Measurements from ENCODE around the gene DHRS9. TPM values are rescaled to one million over a fixed set of nuclear protein-coding genes. Genes with fewer than 3 reads are reported as not detected.

The DHRS9 gene
- total RNA-seq, 1 donor: 1.9 TPM

DNA sequence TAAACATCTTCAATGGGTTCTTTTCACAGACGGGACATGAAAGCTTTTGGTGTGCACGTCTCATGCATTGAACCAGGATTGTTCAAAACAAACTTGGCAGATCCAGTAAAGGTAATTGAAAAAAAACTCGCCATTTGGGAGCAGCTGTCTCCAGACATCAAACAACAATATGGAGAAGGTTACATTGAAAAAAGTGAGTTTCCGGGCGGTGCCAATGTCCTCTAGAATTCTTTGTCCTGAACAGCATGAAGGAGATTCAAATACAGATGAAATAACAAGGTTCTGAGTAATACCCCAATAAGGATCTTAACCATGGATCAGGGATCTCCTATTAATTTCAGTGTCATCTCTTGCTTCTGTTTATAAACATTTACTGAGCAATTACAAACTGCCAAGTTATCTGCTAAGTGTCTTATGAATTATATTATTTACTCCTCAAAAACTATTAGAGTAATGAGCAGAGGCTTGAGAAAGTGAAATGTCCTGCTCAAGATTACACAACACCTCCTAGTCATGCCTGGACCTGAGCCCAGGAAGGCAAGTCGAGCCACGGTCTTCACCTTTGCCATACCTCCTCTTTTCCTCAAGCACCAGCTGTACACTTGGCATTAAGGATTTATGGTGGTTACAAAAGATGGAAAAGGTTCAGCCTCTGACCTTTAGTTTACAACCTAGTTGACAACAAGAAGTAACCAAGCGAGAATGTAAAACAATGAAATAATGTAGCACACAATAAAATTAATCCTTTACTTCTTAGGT lies 22.6 kb downstream of the DHRS9 start:
- no peak for DNase-seq (ENCODE audit: low read depth in 2 of 3, low spot score in 2 of 3)

DNA sequence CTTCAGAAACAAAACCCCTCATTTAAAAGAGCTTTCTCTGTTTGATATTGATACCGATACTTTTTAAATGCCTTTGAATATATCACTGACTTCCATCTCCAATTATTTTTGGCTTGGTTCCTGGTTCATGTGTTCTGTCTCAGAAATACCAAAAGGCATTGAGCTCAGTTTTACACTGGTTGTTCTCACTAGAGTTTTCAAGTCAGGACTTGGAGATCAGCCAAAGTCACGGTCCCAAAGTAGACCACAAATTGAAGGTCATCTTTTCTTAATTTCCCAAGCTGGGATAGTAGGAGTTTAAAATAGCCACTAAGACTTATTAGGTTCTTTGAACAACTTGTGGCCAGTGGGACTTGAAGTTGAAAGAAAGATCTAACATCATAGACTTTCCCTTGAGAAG lies 24.2 kb downstream of the DHRS9 start:
- DNase-seq (ENCODE audit: low read depth in 2 of 3, low spot score in 2 of 3): no peak

DNA sequence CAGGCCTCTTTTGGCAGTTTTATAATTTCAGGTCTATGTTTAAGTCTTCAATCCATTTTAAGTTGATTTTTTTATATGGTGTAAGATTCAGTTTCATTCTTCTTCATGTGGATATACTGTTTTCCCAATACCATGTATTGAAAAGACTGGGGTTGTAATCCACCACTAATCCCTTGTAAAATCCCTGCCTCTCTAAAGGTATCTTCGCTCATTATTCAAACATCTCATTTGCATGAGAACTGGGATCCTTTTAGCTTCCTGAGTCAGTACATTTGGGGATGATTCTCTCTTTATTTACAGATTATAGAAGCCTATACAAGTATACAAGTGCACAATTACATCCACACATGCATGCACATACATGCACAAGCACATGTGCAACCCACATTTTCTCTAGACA lies 25.3 kb downstream of the DHRS9 start:
- no peak for DNase-seq (ENCODE audit: low read depth in 2 of 3, low spot score in 2 of 3)

DNA sequence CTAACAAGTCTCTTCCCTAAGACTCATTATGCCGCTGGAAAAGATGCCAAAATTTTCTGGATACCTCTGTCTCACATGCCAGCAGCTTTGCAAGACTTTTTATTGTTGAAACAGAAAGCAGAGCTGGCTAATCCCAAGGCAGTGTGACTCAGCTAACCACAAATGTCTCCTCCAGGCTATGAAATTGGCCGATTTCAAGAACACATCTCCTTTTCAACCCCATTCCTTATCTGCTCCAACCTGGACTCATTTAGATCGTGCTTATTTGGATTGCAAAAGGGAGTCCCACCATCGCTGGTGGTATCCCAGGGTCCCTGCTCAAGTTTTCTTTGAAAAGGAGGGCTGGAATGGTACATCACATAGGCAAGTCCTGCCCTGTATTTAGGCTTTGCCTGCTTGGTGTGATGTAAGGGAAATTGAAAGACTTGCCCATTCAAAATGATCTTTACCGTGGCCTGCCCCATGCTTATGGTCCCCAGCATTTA lies 26.3 kb downstream of the DHRS9 start:
- peak in 2 of 3 donors; percentile 50 to 69 for DNase-seq (ENCODE audit: low read depth in 2 of 3, low spot score in 2 of 3)

DNA sequence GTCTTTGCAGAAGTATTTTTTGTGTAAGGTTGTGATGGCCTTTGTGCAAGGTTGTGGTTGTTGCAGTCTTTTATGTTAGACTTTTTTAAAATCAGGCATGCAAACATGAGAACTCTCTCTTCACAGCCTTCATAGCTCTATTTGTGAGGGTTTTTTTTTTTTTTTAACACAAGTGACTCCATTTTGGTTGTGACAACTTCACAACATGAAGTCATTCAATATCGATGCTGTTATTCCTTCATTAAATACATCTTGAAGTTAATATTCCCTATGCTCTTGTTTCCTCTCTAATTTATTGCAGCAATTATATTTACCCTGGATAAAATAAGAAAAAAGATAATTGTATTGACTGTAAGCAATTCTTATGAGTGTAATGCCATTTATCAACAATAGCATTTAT lies 35.5 kb downstream of the DHRS9 start:
- no peak for DNase-seq (ENCODE audit: low read depth in 2 of 3, low spot score in 2 of 3)

DNA sequence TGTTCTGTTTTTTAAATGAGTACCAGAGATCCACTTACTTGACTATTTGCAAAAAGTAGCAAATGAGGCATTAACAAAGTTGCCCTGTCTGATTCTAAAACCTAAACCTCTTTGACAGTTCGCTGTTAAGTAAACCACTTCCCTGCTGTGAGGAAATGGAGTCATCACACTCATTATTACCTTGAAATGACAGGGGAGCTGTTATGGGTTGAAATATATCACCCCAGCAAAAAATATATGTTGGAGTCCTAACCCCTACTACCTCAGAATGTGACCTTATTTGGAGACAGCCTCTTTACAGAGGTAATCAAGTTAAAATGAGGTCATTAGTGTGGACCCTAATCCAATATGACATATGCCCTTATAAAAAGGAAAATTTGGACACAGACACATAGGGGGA lies 36.1 kb downstream of the DHRS9 start:
- no peak for DNase-seq (ENCODE audit: low read depth in 2 of 3, low spot score in 2 of 3)

DNA sequence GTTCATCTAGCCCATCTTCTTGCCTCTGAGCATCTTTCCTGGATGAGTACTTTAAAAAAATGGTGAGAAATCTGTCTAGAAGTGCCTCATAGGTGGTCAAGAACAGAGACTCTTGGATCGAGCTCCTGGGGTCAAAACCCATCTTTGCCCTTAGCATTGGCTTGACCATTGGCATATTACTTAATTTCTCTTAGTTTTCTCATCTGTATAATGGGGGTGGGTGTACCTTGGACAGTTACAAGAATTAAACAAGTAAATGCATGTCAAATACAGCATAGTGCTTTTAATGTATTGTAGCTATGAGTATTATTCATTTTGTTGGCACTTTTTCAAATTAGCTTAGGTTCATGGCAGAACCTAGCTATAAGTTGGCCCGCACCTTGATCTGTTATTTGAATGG lies 36.8 kb downstream of the DHRS9 start:
- DNase-seq (ENCODE audit: low read depth in 2 of 3, low spot score in 2 of 3): no peak

DNA sequence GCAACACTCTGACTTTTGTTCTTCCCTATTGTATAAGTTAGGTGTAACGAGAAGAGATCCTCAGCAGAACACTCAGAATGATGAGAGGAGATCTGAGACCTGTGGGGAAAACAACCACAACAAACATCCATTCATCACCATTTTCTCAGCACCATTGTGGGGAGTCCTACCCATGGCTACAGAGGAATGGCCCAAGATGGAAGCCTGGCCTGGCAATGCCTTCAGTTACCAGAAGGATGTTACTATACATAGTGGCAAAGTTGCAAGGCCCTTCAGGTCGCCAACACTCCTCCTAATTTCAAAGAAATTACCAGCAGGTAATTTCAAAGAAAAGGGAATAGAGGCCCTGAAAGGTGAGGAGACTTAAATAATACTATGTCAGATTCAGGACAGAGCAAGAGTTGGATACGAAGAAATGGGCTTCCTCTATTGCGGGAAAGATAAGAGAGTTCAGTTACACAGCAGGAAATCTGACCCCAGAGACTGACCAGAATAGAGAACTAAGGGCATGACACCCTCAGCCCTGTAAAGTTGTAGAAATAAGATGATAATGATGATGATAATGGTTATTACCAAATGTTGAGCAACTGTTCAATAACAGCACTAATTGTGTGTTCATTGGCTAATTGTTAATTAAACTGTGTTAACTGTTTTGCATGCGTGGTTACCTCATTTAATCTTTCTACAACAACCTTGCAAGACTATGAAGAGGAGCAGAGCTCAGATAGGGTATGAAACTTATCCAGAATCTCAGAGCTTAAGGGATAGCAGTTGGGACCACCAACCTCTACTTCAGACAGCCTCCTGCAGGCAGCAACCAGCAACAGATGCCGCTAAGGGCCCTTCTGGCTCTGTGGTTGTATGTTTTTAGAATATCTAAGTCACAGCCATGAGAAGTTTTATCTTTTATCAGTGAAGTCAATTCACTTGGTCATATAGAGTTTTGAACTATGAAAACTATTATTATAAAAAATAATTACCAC lies 37.5 kb downstream of the DHRS9 start:
- DNase-seq (ENCODE audit: low read depth in 2 of 3, low spot score in 2 of 3): no peak

DNA sequence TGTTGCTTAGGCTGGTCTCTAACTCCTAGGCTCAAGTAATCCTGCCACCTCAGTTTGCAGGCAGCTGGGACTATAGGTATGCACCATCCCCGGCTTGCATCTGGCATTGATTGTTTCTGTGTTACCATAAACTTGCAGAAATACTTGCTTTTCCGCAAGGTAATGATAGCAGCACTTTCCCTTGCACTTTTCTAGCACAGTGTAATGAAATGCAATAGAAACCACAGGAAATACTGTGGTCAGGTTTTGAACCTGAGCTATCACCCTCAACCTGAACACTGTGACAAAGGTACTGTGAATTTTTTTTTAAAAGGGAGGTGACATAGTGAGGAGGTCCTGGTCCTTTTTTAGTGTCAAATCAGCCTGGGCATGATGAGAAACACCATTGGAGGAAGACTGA lies 38.3 kb downstream of the DHRS9 start:
- DNase-seq (ENCODE audit: low read depth in 2 of 3, low spot score in 2 of 3): peak in 1 of 3 donors; percentile 45

DNA sequence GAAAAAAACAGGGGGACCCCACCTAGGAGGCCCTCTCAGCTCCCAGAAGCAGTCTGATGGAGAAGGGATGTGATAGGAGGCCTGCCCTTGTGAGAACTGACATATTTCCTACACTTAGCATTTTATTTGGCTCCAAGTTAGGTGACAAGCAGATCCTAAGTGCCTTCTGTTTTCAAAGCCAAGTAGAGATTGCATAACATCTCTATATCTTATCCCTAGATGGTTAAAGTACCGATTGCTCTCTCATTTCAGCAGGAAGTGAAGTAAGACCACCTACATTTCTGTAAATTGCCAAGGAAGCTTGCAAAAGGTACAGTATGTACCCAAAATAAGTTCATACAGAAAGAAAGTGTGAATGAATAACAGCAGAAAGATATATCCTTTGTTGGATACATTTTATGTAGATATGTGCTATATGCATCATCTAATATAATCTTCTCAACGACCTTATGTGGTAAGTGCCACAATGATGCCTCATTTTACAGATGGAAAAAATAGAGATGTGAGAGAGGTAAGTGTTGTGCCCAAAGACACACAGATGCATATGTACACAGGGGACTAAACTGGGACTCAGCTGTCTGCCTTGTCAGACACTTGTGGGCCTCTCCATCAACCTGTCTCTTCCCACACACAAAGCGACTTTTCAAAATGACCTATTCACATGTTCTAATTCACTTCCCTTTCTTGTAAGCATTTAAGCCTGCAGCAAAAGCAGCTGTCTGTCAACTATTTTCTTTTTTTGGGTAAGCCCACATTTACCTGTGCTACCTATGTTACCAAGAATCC lies 38.9 kb downstream of the DHRS9 start:
- no peak for DNase-seq (ENCODE audit: low read depth in 2 of 3, low spot score in 2 of 3)

DNA sequence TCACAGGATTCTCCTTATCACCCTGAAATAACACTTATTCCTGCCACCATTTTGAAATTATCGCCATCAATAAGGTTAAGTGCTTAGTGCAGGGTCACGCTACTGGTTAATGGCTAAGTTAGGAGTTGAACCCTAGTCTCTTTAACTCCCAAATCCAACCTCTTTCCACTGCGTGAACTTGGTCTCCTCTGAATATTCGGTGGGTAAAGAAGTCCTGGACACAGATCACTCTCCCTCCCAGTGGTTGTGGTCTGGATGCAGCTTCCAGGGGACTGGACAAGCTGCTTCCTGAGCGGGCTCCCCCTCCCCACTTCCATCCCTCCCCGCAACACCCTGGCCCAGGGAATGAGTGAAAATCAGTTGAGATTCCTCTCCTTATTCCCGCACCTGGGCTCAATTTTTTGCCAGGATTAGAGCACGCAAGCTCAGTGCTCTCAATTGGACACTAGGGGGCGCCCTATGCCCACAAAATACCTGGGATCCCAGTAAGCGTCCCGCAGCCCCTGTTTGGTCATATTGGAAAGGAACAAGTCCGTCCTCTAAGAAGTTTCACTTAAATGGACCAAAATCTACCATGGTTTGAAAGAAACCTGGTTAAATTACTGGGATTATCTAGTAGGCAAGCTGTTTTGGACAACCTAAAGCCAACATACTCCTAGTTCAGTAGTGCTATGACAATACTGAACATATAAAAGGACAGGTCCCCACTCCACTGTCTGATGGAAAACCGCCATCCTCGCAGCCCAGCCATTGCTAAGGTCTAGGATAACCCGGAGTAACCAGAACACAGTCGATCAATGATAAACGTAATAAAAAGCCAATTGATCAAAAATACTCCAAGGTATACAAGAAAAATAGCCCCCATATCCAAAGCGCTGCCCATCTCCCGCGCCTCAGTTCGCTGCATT lies 40.4 kb downstream of the DHRS9 start:
- peak; percentile 51 to 86 (median 69) for DNase-seq (ENCODE audit: low read depth in 2 of 3, low spot score in 2 of 3)

DNA sequence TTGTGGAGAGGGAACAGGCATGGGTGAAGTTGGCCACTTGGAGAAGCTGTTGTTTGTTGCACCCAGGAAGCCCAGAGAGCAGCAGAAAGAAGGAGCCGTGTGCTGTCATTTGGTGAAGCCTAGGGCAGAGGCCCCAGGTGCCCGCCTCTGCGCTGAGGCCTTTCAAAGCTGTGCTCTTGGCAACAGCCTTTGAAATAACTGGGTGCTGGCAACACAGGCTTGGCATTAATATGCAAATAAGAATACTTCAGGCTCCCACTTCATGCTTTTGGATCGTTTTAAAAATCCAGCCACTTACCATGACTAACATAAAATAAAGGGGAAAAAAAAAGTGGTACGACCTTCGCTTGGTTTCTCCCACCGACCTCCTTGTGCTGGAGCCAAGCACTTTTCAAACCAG lies 41.1 kb downstream of the DHRS9 start:
- no peak for DNase-seq (ENCODE audit: low read depth in 2 of 3, low spot score in 2 of 3)

DNA sequence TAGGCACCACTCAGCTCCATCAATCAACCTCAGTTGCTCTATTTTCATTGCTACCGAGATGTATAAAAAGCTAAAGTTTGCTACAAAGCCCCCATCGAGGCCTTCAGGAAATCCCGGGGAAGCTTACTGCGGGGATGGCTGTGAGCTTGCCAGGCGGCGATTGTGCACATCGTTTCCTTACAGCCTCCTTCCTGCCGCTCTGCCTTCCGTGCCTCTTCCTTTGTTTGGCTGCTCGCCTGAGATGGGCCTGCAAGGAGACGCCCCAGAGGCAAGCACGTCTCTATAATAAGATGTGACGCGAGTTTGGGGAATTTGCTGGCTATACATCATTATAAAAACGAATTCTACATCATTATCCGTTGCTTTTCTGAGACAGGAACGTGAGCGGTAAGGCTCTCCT lies 41.6 kb downstream of the DHRS9 start:
- no peak for DNase-seq (ENCODE audit: low read depth in 2 of 3, low spot score in 2 of 3)

DNA sequence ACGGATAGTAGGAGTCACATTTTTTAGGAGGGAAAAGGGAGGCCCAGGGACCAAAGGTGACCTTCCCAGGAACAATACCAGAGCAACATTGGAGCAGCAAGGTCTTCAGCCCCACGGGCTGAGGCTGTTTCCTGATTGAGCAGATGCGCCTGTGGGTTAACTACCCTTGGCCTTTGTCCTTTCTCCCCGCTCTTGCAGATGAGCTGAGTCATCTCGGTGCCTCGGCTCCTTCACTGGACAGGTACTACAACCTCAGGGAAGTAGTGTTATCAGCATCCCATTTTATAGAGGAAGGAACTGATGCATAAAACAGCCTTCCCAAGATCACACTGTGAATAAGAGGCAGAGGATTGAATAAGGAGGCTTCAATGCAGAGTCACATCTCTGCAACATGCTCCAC lies 43.5 kb downstream of the DHRS9 start:
- DNase-seq (ENCODE audit: low read depth in 2 of 3, low spot score in 2 of 3): no peak

DNA sequence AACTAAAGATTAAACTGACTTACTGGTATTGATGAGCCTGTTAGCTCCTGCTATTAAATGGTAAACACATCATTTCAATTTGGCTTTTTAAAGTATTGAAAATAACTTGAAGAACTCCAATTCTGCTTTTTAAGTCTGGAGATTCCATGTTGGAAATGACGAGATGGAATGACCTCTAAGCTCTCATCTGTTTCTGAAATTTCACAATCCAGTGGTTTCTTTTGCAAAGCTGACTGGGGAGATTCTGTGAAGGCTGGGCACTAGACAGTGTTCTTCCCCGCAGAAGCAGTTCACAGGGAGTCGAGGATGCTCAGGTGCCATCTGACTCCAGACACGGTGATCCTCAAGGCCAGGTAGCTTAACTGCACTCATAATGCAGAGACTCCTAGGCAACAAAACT lies 44.7 kb downstream of the DHRS9 start:
- no peak for DNase-seq (ENCODE audit: low read depth in 2 of 3, low spot score in 2 of 3)

DNA sequence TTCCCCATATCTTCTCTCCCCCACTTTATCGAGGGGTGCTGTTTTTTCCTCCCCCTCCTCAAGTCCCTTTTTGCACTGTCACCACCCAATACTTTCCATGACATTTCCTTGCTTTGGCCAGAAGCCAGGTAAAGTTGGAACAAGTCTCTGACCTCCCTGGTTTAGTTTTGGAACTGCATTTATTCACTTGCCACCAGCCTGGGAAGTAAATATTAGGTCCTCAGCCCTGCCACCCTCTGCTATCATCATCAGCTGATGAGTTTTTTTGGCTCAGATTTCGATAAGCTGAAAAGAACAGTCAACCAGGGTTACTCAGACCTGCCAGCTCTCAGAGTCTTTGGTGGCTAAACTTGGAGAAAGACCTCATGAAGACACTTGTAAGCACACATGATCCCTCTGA lies 47.0 kb downstream of the DHRS9 start:
- DNase-seq (ENCODE audit: low read depth in 2 of 3, low spot score in 2 of 3): no peak

DNA sequence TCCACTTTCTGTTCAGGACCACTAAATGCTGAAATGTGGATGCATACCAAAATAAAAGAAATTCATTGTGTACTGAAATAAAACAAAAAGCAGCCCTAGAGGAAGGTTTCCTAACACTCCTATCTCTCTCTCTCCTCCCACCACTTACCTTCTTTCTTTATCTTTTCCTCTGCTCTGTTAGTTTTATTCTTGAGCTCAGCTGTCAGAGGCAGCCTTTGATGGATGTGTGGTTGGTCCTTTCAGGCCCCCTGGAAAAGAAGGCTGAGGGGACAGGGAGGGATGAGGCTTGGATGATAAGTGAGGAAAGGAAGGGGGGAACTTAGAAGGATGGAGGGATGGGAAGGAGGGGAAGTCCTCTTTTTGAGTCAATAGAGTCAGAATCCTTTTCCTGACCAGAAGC lies 47.6 kb downstream of the DHRS9 start:
- DNase-seq (ENCODE audit: low read depth in 2 of 3, low spot score in 2 of 3): no peak

DNA sequence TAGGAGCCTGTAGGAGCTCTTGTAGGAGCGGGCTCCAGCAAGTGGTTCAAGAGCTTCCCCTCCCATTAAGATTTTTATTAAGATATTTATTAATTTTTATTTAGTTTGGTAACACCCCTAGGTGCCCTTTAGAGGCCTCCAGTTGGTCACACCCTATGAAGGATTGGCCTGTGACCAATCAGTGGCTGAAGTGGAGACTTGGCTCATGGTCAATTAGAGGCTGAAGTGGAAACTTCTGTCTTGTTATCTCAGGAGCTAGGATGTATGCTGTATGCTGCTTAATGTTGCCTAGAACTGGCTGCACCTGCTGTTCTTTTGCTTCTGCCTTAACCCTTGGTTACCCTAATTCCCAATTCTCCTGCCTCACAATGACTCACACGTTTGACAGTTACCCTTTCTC lies 48.7 kb downstream of the DHRS9 start:
- DNase-seq (ENCODE audit: low read depth in 2 of 3, low spot score in 2 of 3): no peak

DNA sequence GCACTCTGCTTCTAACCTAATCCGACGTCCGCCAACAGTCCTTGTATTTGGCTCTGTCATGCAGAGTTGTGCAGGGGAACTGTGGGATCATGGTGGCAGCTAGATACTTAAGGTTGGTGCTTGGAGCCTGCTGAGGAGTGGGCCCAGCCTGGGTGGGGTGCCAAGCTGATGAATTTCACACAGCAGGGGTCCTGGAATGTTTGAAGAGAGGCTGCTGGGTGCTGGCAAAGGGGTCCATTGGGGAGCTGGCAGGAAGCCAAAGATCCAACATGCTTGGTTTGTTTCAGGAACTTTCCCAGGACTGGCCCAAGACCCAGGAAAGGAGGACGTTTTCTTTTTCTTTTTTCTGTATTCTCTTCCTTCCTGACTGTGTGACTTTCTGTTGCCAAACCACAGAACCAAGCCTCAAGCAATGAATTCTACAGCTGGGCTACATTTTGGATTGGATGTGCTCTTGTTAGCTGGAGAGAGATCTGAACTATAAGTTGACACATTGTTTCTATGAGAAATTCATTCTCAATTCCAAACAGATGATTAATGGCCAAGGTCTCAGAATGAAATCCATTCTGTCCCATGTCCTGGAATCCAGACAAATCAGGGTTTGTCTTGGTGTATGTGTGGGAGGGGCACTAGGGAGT lies 49.9 kb downstream of the DHRS9 start:
- no peak for DNase-seq (ENCODE audit: low read depth in 2 of 3, low spot score in 2 of 3)
